Adrenal gland (tissue), 12 donors: ENCODE data around the gene TIFAB. TPM values are rescaled to one million over a fixed set of nuclear protein-coding genes. Genes with fewer than 3 reads are reported as not detected.

Experiments used
- DNase-seq, 7 donors: peaks; one replicate each; pipeline ENCODE4 v3.0.0-alpha.2; 2019 to 2020
- H3K27ac ChIP-seq, 5 donors: fragments of 200-600 bp; sonication (generic) in 4 of 5; 1 replicate in 3 of 5; 2 replicates in 2 of 5; pipeline versions ENCODE4 v1.5.1 to v1.8.0; 2016 to 2020; ENCODE audit warnings: mild to moderate bottlenecking in 1 of 5
- H3K27me3 ChIP-seq: fragments of 200-600 bp; 2 replicates; pipeline ENCODE4 v1.8.0; 2021
- H3K36me3 ChIP-seq, 2 donors: fragments of 200-600 bp; replicated peaks in 1 of 2; 1 replicate in 1 of 2; 2 replicates in 1 of 2; pipeline versions ENCODE4 v1.5.1 to v1.8.0; 2018 to 2022
- H3K4me1 ChIP-seq, 2 donors: fragments of 200-600 bp; replicated peaks in 1 of 2; 1 replicate in 1 of 2; 2 replicates in 1 of 2; pipeline versions ENCODE4 v1.5.1 to v1.8.0; 2018 to 2021
- H3K4me3 ChIP-seq, 4 donors: fragments of 200-600 bp; sonication (generic) in 3 of 4; one replicate each; pipeline ENCODE4 v1.5.1; 2016 to 2018
- H3K9me3 ChIP-seq, 3 donors: fragments of 200-600 bp; sonication (generic) in 1 of 3; replicated peaks in 1 of 3; 1 replicate in 2 of 3; 2 replicates in 1 of 3; pipeline versions ENCODE4 v1.5.1 to v1.8.0; 2016 to 2021
- POLR2A ChIP-seq, 2 donors: fragments of 450-650 bp; IDR thresholded peaks; one replicate each; pipeline ENCODE4 v1.6.1; 2017; ENCODE audit warnings: antibody characterized with exemption in 2 of 2, mild to moderate bottlenecking in 2 of 2, moderate library complexity in 1 of 2
- WGBS, 4 donors: extraction: QIAGEN DNeasy Blood & Tissue Kit in 2 of 4; methylation state at CpG; one replicate each; pipeline versions ENCODE4 v1.1.5 to v1.1.7; 2013 to 2017; 5-methylcytosine and 5-hydroxymethylcytosine counted together
- intact Hi-C, 2 donors: fragments of 100-400 bp; cut with DNase I; formaldehyde crosslinking; loops; one replicate each; pipeline versions ENCODE4 v1.14.1 to v1.15.0; 2022 to 2023
- polyA plus RNA-seq, 3 donors: library from polyadenylated mRNA; stranded (reverse); fragments of 200-250 nt in 2 of 3; fragments of 350-450 nt in 1 of 3; fragmentation: Illumina TruSeq in 1 of 3; extraction: RNeasy Lipid Tissue Mini Kit (QIAGEN cat#74804) in 1 of 3; gene quantifications; one replicate each; pipeline ENCODE4 v1.2.3, GENCODE V29; 2013 to 2014
- total RNA-seq, 9 donors: library from RNA; depleted of rRNA in 4 of 9; stranded (reverse); fragments of >200 nt in 4 of 9; fragments of 120-200 nt in 1 of 9; fragmentation: NEBNext Ultra II Directional in 1 of 9; extraction: Animal tissue kit (Norgen Biotek cat#: 25700) in 1 of 9; gene quantifications; one replicate each; pipeline versions ENCODE4 v1.1.0 to v1.2.4, GENCODE V29; 2013 to 2023
- TF ChIP-seq, protein P1 (sequence below), 6 experiments: fragments of 450-650 bp in 4 of 6; fragments of 200-600 bp in 2 of 6; sonication (generic) in 1 of 6; IDR thresholded peaks; 1 replicate in 5 of 6; 2 replicates in 1 of 6; pipeline versions ENCODE4 v1.5.1 to v1.8.0; 2016 to 2021; ENCODE audit warnings: antibody characterized with exemption in 6 of 6, mild to moderate bottlenecking in 2 of 6, moderate library complexity in 1 of 6
- donor health status: healthy with polysubstance abuse.
- donor health status: Bipolar disorder and iron deficiency.
- donor health status: DM: yes; HTN: yes; CAD: no.
- donor health status: DM: no; HTN: no; CAD: no.
- donor health status: DM: no; HTN: no; CAD: no.
- donor health status: DM: yes; HTN: yes; CAD: no.

TIFAB gene
- total and polyA plus RNA-seq, 12 donors = 0.06 to 0.08 TPM; not detected in 10

DNA sequence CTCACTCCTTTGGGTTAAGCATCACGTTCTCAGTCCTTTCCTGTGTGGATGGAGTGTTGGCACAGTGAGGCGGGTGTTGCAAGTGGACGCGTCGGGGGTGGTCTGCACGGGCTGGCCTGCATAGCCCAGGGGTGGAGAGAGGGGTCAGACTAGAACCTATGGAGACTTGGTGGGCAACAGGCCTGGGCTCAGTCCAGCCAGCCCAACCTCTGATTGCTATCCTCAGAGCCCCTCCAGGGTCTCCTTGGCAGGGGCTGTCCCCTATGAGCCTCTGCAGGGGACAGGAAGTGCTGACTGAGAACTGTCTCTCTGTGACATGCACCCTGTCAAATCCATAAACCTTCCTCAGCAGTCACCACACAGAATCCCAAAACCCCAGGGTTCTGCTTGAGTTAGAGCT, 7.3 kb downstream of the TIFAB start:
- H3K4me1 ChIP-seq = no peaks in the 10 kb centered on the region
- no peak overlapping the region for H3K4me3 ChIP-seq
- WGBS, 4 donors = 80 to 87% (median 83%) methylated on average over 6 of the region's 6 CpGs
- H3K9me3 ChIP-seq = no peaks in the 10 kb centered on the region
- DNase-seq = peak in 2 of 7 donors; percentile 6 to 29
- TF ChIP-seq POLR2A (IDR thresholded peaks at IDR 0.05) = no peak
- TF ChIP-seq, protein P1, sequence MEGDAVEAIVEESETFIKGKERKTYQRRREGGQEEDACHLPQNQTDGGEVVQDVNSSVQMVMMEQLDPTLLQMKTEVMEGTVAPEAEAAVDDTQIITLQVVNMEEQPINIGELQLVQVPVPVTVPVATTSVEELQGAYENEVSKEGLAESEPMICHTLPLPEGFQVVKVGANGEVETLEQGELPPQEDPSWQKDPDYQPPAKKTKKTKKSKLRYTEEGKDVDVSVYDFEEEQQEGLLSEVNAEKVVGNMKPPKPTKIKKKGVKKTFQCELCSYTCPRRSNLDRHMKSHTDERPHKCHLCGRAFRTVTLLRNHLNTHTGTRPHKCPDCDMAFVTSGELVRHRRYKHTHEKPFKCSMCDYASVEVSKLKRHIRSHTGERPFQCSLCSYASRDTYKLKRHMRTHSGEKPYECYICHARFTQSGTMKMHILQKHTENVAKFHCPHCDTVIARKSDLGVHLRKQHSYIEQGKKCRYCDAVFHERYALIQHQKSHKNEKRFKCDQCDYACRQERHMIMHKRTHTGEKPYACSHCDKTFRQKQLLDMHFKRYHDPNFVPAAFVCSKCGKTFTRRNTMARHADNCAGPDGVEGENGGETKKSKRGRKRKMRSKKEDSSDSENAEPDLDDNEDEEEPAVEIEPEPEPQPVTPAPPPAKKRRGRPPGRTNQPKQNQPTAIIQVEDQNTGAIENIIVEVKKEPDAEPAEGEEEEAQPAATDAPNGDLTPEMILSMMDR (IDR thresholded peaks at IDR 0.05) = no peak
- no peaks in the 10 kb centered on the region for H3K27me3 ChIP-seq
- H3K27ac ChIP-seq = no peak overlapping the region
- no peaks in the 10 kb centered on the region for H3K36me3 ChIP-seq
- intact Hi-C loops = no loop called here

DNA sequence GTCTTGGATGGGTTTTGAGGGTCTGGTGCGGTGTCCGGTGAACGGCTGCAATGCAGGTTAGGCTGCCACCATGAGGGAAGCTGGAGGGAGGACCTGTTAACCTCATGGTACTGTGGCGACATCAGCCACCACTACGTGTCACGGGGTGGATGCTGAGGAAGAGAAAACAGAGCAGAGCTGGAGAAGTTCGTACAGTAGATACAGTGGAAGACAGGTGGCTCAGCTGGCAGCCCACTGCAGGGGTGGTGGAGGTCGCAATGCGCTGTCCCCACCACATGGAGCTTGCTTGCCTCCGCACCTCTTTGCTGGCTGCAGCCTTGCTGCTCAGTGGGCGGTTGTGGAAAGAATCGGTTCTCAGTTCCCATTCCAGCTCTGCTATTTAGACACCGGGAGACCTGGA, 7.8 kb downstream of the TIFAB start:
- Histone ChIP-seq H3K36me3 (no peaks in the 10 kb centered on the region), H3K27ac (no peak overlapping the region), H3K4me3 (no peak overlapping the region), H3K9me3 (no peaks in the 10 kb centered on the region), H3K4me1 (no peaks in the 10 kb centered on the region), H3K27me3 (no peaks in the 10 kb centered on the region)
- DNase-seq = peak in 1 of 7 donors; percentile 21
- intact Hi-C loops = no loop called here
- no peak for TF ChIP-seq POLR2A (IDR thresholded peaks at IDR 0.05)
- TF ChIP-seq, protein P1 (IDR thresholded peaks at IDR 0.05) = no peak
- 74 to 83% (median 78%) methylated on average over 13 of the region's 13 CpGs for WGBS, 4 donors

- peak in 2 of 7 donors; percentile 8 to 21 for DNase-seq
- H3K27ac ChIP-seq = no peak overlapping the region
- no peaks in the 10 kb centered on the region for H3K4me1 ChIP-seq
- TF ChIP-seq POLR2A (IDR thresholded peaks at IDR 0.05) = no peak
- TF ChIP-seq, protein P1 (IDR thresholded peaks at IDR 0.05) = no peak
- intact Hi-C loops = no loop called here
- no peaks in the 10 kb centered on the region for H3K27me3 ChIP-seq
- H3K36me3 ChIP-seq = no peaks in the 10 kb centered on the region
- 65 to 77% (median 70%) methylated on average over 6 of the region's 6 CpGs for WGBS, 4 donors
- no peak overlapping the region for H3K4me3 ChIP-seq
- no peaks in the 10 kb centered on the region for H3K9me3 ChIP-seq
Observed at GRCh38 chr5:135443161-135443960, 8.8 kb downstream of the TIFAB start.

DNA sequence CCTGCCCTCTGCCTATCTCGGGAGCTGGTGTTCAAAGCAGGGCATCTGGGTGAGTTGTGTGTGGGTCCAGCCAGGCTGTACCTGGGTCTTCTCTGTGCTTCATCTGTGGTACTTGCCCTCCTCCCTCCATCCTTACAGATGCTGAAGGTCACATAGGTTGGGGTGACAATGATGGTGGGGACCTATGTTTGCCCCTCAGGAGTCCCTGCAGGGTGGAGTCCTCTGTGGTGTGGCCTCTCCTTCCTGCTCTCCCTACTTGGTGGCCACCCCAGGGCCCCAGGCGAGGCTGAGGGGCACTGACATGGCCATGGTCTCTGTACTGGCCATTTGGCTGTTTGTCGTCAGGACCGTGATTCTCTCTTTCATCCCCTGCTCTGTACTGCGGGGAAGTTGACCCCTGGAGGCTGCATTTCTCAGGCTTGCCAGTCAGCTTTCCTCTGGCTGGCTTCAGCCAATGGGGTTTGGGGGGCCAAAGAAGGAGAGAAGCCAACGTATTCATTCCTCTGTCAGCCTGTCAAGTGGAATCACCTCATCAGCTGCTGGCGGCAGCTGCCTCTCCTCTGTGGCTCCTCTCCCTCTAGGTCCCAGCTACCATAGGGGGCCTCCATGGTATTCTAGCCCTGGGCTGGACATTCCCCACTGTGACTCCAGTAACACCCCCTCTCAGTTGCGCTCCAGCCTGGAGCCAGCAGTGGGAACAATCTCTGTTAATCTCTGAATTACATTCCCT, 9.6 kb downstream of the TIFAB start:
- Histone ChIP-seq H3K4me3 (no peak overlapping the region), H3K27me3 (no peaks in the 10 kb centered on the region), H3K4me1 (no peaks in the 10 kb centered on the region), H3K9me3 (no peaks in the 10 kb centered on the region), H3K36me3 (no peaks in the 10 kb centered on the region), H3K27ac (no peak overlapping the region)
- DNase-seq = peak in 2 of 7 donors; percentile 11 to 14
- TF ChIP-seq, protein P1 (IDR thresholded peaks at IDR 0.05) = no peak
- no peak for TF ChIP-seq POLR2A (IDR thresholded peaks at IDR 0.05)
- 79 to 92% (median 82%) methylated on average over 5 to 8 of the region's 8 CpGs for WGBS, 4 donors
- intact Hi-C loops = no loop called here
